ENCODE measurements around the gene ELANE. TPM values are rescaled to one million over a fixed set of nuclear protein-coding genes. Genes with fewer than 3 reads are reported as not detected.

Gene ELANE
- total and polyA plus RNA-seq, 2 experiments from 2014 or later: 0.81 to 0.83 TPM

DNA sequence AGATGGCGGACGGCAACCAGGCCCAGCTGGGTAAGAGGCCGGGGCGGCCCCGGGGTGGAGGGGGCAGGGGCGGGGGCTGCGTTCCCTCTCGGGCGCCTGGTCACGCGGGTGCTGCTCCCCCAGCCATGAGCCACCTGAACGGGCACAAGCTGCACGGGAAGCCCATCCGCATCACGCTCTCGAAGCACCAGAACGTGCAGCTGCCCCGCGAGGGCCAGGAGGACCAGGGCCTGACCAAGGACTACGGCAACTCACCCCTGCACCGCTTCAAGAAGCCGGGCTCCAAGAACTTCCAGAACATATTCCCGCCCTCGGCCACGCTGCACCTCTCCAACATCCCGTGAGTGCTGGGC, 43.7 kb upstream of the ELANE start:
- H3K36me3 ChIP-seq (replicated peaks; ENCODE audit: insufficient read depth, low read depth): peaks cover 5% of the 10 kb centered on the region
- no peak overlapping the region for H3K4me3 ChIP-seq
- no peak overlapping the region for H3K27ac ChIP-seq
- H3K9me2 ChIP-seq (replicated peaks; ENCODE audit: insufficient read depth): no peaks in the 10 kb centered on the region
- no peak overlapping the region for H2AFZ ChIP-seq
- no peaks in the 10 kb centered on the region for H3K4me1 ChIP-seq (ENCODE audit: insufficient read depth)
- no peaks in the 10 kb centered on the region for H3K27me3 ChIP-seq
- peaks cover 80% of the 10 kb centered on the region for H4K20me1 ChIP-seq (ENCODE audit: insufficient read depth, poor library complexity, severe bottlenecking)
- H3K79me2 ChIP-seq: peaks cover 63% of the 10 kb centered on the region
- no peak overlapping the region for H3K4me2 ChIP-seq
- H3K9me3 ChIP-seq (ENCODE audit: low read depth): no peaks in the 10 kb centered on the region
- TF ChIP-seq, protein P1, sequence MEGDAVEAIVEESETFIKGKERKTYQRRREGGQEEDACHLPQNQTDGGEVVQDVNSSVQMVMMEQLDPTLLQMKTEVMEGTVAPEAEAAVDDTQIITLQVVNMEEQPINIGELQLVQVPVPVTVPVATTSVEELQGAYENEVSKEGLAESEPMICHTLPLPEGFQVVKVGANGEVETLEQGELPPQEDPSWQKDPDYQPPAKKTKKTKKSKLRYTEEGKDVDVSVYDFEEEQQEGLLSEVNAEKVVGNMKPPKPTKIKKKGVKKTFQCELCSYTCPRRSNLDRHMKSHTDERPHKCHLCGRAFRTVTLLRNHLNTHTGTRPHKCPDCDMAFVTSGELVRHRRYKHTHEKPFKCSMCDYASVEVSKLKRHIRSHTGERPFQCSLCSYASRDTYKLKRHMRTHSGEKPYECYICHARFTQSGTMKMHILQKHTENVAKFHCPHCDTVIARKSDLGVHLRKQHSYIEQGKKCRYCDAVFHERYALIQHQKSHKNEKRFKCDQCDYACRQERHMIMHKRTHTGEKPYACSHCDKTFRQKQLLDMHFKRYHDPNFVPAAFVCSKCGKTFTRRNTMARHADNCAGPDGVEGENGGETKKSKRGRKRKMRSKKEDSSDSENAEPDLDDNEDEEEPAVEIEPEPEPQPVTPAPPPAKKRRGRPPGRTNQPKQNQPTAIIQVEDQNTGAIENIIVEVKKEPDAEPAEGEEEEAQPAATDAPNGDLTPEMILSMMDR (IDR thresholded peaks at IDR 0.05; ENCODE audit: poor library complexity): no peak
- TF ChIP-seq EZH2phosphoT487 (IDR thresholded peaks at IDR 0.05; ENCODE audit: low read depth, severe bottlenecking, unreplicated experiment) (no peak), EZH2 (IDR thresholded peaks at IDR 0.05; ENCODE audit: borderline replicate concordance) (no peak)
- DNase-seq (ENCODE audit: low spot score): no peak
- WGBS (ENCODE audit: low lambda C conversion rate, missing lambda C conversion rate): 95% methylated on average over 11 of the region's 26 CpGs

DNA sequence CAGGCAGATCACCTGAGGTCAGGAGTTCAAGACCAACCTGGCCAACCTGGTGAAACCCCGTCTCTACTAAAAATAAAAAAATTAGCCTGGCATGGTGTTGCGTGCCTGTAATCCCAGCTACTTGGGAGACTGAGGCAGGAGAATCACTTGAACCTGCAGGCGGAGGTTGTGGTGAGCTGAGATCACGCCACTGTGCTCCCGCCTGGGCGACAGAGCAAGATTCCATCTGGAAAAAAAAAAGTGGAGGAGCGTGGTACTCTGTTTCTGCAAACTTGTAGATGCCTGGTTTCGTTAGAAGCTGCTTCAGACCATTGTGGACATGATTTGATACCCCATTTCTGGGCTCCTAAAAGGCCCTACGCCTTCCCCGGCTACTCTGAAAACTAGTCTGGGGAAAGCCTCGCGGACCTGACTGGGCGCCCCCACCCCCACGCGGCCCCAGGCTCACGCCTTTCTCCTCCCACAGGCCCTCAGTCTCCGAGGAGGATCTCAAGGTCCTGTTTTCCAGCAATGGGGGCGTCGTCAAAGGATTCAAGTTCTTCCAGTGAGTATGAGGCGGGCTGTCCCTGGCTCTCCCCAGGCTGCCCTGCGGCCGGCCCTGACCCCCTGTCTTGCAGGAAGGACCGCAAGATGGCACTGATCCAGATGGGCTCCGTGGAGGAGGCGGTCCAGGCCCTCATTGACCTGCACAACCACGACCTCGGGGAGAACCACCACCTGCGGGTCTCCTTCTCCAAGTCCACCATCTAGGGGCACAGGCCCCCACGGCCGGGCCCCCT, 41.8 kb upstream of the ELANE start:
- Histone ChIP-seq H3K36me3 (replicated peaks; ENCODE audit: insufficient read depth, low read depth) (peaks cover 5% of the 10 kb centered on the region), H3K27me3 (no peaks in the 10 kb centered on the region), H4K20me1 (ENCODE audit: insufficient read depth, poor library complexity, severe bottlenecking) (peaks cover 62% of the 10 kb centered on the region), H3K4me1 (ENCODE audit: insufficient read depth) (no peaks in the 10 kb centered on the region), H3K27ac (no peak overlapping the region), H2AFZ (no peak overlapping the region), H3K4me3 (no peak overlapping the region), H3K79me2 (peaks cover 44% of the 10 kb centered on the region), H3K4me2 (no peak overlapping the region), H3K9me3 (ENCODE audit: low read depth) (no peaks in the 10 kb centered on the region), H3K9me2 (replicated peaks; ENCODE audit: insufficient read depth) (no peaks in the 10 kb centered on the region)
- WGBS (ENCODE audit: low lambda C conversion rate, missing lambda C conversion rate): 95% methylated on average over 30 of the region's 30 CpGs
- TF ChIP-seq, protein P1 (IDR thresholded peaks at IDR 0.05; ENCODE audit: poor library complexity): no peak
- TF ChIP-seq EZH2 (IDR thresholded peaks at IDR 0.05; ENCODE audit: borderline replicate concordance) (no peak), EZH2phosphoT487 (IDR thresholded peaks at IDR 0.05; ENCODE audit: low read depth, severe bottlenecking, unreplicated experiment) (no peak)
- DNase-seq (ENCODE audit: low spot score): no peak

DNA sequence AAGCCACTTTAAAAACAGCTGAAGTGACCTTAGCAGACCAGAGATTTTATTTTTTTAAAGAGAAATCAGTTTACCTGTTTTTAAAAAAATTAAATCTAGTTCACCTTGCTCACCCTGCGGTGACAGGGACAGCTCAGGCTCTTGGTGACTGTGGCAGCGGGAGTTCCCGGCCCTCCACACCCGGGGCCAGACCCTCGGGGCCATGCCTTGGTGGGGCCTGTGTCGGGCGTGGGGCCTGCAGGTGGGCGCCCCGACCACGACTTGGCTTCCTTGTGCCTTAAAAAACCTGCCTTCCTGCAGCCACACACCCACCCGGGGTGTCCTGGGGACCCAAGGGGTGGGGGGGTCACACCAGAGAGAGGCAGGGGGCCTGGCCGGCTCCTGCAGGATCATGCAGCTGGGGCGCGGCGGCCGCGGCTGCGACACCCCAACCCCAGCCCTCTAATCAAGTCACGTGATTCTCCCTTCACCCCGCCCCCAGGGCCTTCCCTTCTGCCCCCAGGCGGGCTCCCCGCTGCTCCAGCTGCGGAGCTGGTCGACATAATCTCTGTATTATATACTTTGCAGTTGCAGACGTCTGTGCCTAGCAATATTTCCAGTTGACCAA, 41.1 kb upstream of the ELANE start:
- TF ChIP-seq, protein P1 (IDR thresholded peaks at IDR 0.05; ENCODE audit: poor library complexity): no peak
- TF ChIP-seq EZH2phosphoT487 (IDR thresholded peaks at IDR 0.05; ENCODE audit: low read depth, severe bottlenecking, unreplicated experiment): no peak
- no peak for TF ChIP-seq EZH2 (IDR thresholded peaks at IDR 0.05; ENCODE audit: borderline replicate concordance)
- Histone ChIP-seq H3K27me3 (no peaks in the 10 kb centered on the region), H3K79me2 (peaks cover 37% of the 10 kb centered on the region), H3K27ac (no peak overlapping the region), H3K4me2 (no peak overlapping the region), H3K4me1 (ENCODE audit: insufficient read depth) (no peaks in the 10 kb centered on the region), H3K9me3 (ENCODE audit: low read depth) (no peaks in the 10 kb centered on the region), H4K20me1 (ENCODE audit: insufficient read depth, poor library complexity, severe bottlenecking) (peaks cover 55% of the 10 kb centered on the region), H3K4me3 (no peak overlapping the region), H3K9me2 (replicated peaks; ENCODE audit: insufficient read depth) (no peaks in the 10 kb centered on the region), H2AFZ (no peak overlapping the region), H3K36me3 (replicated peaks; ENCODE audit: insufficient read depth, low read depth) (peaks cover 5% of the 10 kb centered on the region)
- no peak for DNase-seq (ENCODE audit: low spot score)
- WGBS (ENCODE audit: low lambda C conversion rate, missing lambda C conversion rate): 91% methylated on average over 17 of the region's 25 CpGs

Measured in hepatocyte (in vitro differentiated cells).